ENCODE data around the gene FARS2.
"Not testable (repeated sequence)": the region's sequence is repeated elsewhere in the genome, so short reads cannot be mapped to it uniquely, and the experiment has no call there.

FARS2 gene

GRCh38 chr6:5652406-5653137 lies 391.3 kb downstream of the FARS2 start:
- no peak for DNase-seq

GRCh38 chr6:5653801-5654200 lies 392.5 kb downstream of the FARS2 start:
- no peak for DNase-seq

GRCh38 chr6:5656226-5656625 lies 394.9 kb downstream of the FARS2 start:
- DNase-seq, result no peak

- not testable (repeated sequence) for DNase-seq
These were observed 395.4 kb downstream of the FARS2 start for GRCh38 chr6:5656695-5657094.

- DNase-seq, result no peak
These were observed 396.5 kb downstream of the FARS2 start for GRCh38 chr6:5657684-5658430.

GRCh38 chr6:5659467-5659866 lies 398.2 kb downstream of the FARS2 start:
- no peak for DNase-seq

- no peak for DNase-seq
These were observed 399.5 kb downstream of the FARS2 start for GRCh38 chr6:5660772-5661171.

GRCh38 chr6:5662797-5663196 lies 401.5 kb downstream of the FARS2 start:
- no peak for DNase-seq

GRCh38 chr6:5663259-5663658 lies 401.9 kb downstream of the FARS2 start:
- DNase-seq, result no peak

- no peak for DNase-seq
These were observed 402.4 kb downstream of the FARS2 start for GRCh38 chr6:5663739-5664138.

GRCh38 chr6:5664149-5664548 lies 402.8 kb downstream of the FARS2 start:
- DNase-seq, result no peak

GRCh38 chr6:5665173-5665572 lies 403.9 kb downstream of the FARS2 start:
- DNase-seq, result peak; percentile 4

GRCh38 chr6:5665667-5666066 lies 404.4 kb downstream of the FARS2 start:
- DNase-seq, result no peak

- DNase-seq, result no peak
These were observed 405.4 kb downstream of the FARS2 start for GRCh38 chr6:5666695-5667094.

GRCh38 chr6:5667737-5668136 lies 406.4 kb downstream of the FARS2 start:
- DNase-seq, result no peak

GRCh38 chr6:5670381-5670780 lies 409.1 kb downstream of the FARS2 start:
- DNase-seq, result no peak

- no peak for DNase-seq
These were observed 409.7 kb downstream of the FARS2 start for GRCh38 chr6:5670811-5671561.

GRCh38 chr6:5671601-5672559 lies 410.6 kb downstream of the FARS2 start:
- no peak for DNase-seq

- no peak for DNase-seq
These were observed 411.3 kb downstream of the FARS2 start for GRCh38 chr6:5672581-5673011.

GRCh38 chr6:5673019-5673790 lies 411.9 kb downstream of the FARS2 start:
- DNase-seq, result no peak

- no peak for DNase-seq
These were observed 412.8 kb downstream of the FARS2 start for GRCh38 chr6:5674141-5674540.

GRCh38 chr6:5674721-5675120 lies 413.4 kb downstream of the FARS2 start:
- DNase-seq, result no peak
